SK-N-MC (cell line): ENCODE data around the gene PDE4B.

Experiments
- EZH2 ChIP-seq: fragments of 200-600 bp; sonication (generic); IDR thresholded peaks from one replicate; pipeline ENCODE4 v1.6.1; 2017; ENCODE audit warnings: antibody characterized with exemption
- FOXP2 ChIP-seq: optimal IDR thresholded peaks from 2 replicates; pipeline ENCODE3; 2011; ENCODE audit warnings: mild to moderate bottlenecking, moderate library complexity; ENCODE audit not compliant: insufficient read depth; ENCODE audit errors: extremely low read length, control extremely low read depth
- POLR2AphosphoS5 ChIP-seq: IDR thresholded peaks from 2 replicates; pipeline ENCODE4 v1.6.1; 2012; ENCODE audit warnings: mild to moderate bottlenecking, low read depth, low read length, borderline replicate concordance

GRCh38 chr1:66316464-66317247 is 524.0 kb downstream of the PDE4B start:
- TF ChIP-seq EZH2 (no peak), POLR2AphosphoS5 (no peak), FOXP2 (no peak)
